Effector CD8-positive, alpha-beta T cell (primary cell): ENCODE data around the gene CEBPZOS.
"Not testable (repeated sequence)": the region's sequence is repeated elsewhere in the genome, so short reads cannot be mapped to it uniquely, and the experiment has no call there.

Experiments
- DNase-seq: peaks from one replicate; lab custom pipeline; 2025; lab: John Stamatoyannopoulos, UW

Gene CEBPZOS

GRCh38 chr2:37191253-37191652 is 5.0 kb upstream of the CEBPZOS start:
- DNase-seq = no peak

GRCh38 chr2:37191747-37192146 is 4.5 kb upstream of the CEBPZOS start:
- DNase-seq = no peak

GRCh38 chr2:37192551-37192950 is 3.7 kb upstream of the CEBPZOS start:
- no peak for DNase-seq

- not testable (repeated sequence) for DNase-seq
Observed at GRCh38 chr2:37195862-37196319, 405 bp upstream of the CEBPZOS start.

GRCh38 chr2:37198681-37199065 is 2.4 kb downstream of the CEBPZOS start:
- no peak for DNase-seq

- no peak for DNase-seq
Observed at GRCh38 chr2:37201208-37201607, 4.9 kb downstream of the CEBPZOS start.

GRCh38 chr2:37201766-37202165 is 5.5 kb downstream of the CEBPZOS start:
- DNase-seq = no peak

- DNase-seq = no peak
Observed at GRCh38 chr2:37203708-37204107, 7.4 kb downstream of the CEBPZOS start.

- DNase-seq = not testable (repeated sequence)
Observed at GRCh38 chr2:37205071-37205661, 8.9 kb downstream of the CEBPZOS start.

- no peak for DNase-seq
Observed at GRCh38 chr2:37205689-37206341, 9.5 kb downstream of the CEBPZOS start.

GRCh38 chr2:37206760-37207159 is 10.5 kb downstream of the CEBPZOS start:
- DNase-seq = not testable (repeated sequence)

- no peak for DNase-seq
Observed at GRCh38 chr2:37211212-37211611, 14.9 kb downstream of the CEBPZOS start.

GRCh38 chr2:37211939-37212338 is 15.6 kb downstream of the CEBPZOS start:
- no peak for DNase-seq

- no peak for DNase-seq
Observed at GRCh38 chr2:37215250-37215649, 19.0 kb downstream of the CEBPZOS start.

GRCh38 chr2:37219046-37219445 is 22.8 kb downstream of the CEBPZOS start:
- no peak for DNase-seq

GRCh38 chr2:37223131-37223530 is 26.8 kb downstream of the CEBPZOS start:
- no peak for DNase-seq

- DNase-seq = no peak
Observed at GRCh38 chr2:37224063-37224462, 27.8 kb downstream of the CEBPZOS start.

GRCh38 chr2:37225129-37225528 is 28.8 kb downstream of the CEBPZOS start:
- not testable (repeated sequence) for DNase-seq

- no peak for DNase-seq
Observed at GRCh38 chr2:37226863-37227262, 30.6 kb downstream of the CEBPZOS start.

GRCh38 chr2:37228788-37229187 is 32.5 kb downstream of the CEBPZOS start:
- DNase-seq = no peak

- no peak for DNase-seq
Observed at GRCh38 chr2:37230581-37230980, 34.3 kb downstream of the CEBPZOS start.

GRCh38 chr2:37231241-37232130 is 35.2 kb downstream of the CEBPZOS start, which contains the start of the genes CEBPZ and NDUFAF7:
TSS of gene CEBPZ (minus strand) at chr2:37231596. CDS start at chr2:37231567, 29 bp downstream.
TSS of gene NDUFAF7 (plus strand) at chr2:37231658. CDS start at chr2:37231706, 48 bp downstream.
- peak; percentile 78 for DNase-seq
